Activated CD8-positive, alpha-beta T cell treated with anti-CD3 and anti-CD28 coated beads, Interleukin-2, amount 10 ng/mL, durations not matched to agents 7 days and 5 days (primary cell): ENCODE measurements around the gene MMP15. TPM values are rescaled to one million over a fixed set of nuclear protein-coding genes. Genes with fewer than 3 reads are reported as not detected.

Experiments
- ATAC-seq: fragments of 150-1000 bp; cut with Tn5 transposase; one replicate; pipeline ENCODE4 v1.10.0; 2021; ENCODE audit warnings: moderate library complexity
- CTCF ChIA-PET: fragments of 350-600 bp; sonication (Branson Sonifier 250); formaldehyde crosslinking; loops from one replicate; lab custom pipeline; 2021; ENCODE audit warnings: antibody characterized with exemption; lab: Charles Lee
- POLR2A ChIA-PET: fragments of 350-600 bp; sonication (Branson Sonifier 250); formaldehyde crosslinking; loops from one replicate; lab custom pipeline; 2021; ENCODE audit warnings: antibody characterized with exemption; lab: Charles Lee
- DNase-seq: peaks from one replicate; pipeline ENCODE4 v3.0.0-alpha.2; 2020
- H3K27ac Mint-ChIP-seq: one replicate; pipeline ENCODE4 v1.8.0; 2021; ENCODE audit warnings: mild to moderate bottlenecking, mixed read lengths
- H3K27me3 Mint-ChIP-seq: one replicate; pipeline ENCODE4 v1.8.0; 2021; ENCODE audit warnings: low read depth, mixed read lengths
- H3K36me3 Mint-ChIP-seq: one replicate; pipeline ENCODE4 v1.8.0; 2021; ENCODE audit warnings: low read depth, mixed read lengths
- H3K4me1 Mint-ChIP-seq: one replicate; pipeline ENCODE4 v1.8.0; 2021; ENCODE audit warnings: low read depth, mixed read lengths
- H3K4me3 Mint-ChIP-seq: one replicate; pipeline ENCODE4 v1.8.0; 2021; ENCODE audit warnings: mild to moderate bottlenecking, mixed read lengths
- H3K9me3 Mint-ChIP-seq: one replicate; pipeline ENCODE4 v1.8.0; 2022; ENCODE audit warnings: mixed read lengths; ENCODE audit not compliant: insufficient read depth
- total RNA-seq, 2 experiments: library from RNA; stranded (reverse); gene quantifications; one replicate each; pipeline ENCODE4 v1.2.3, GENCODE V29; 2021

MMP15 gene
- total RNA-seq, 2 experiments from 2014 or later = 0.50 to 0.61 TPM

GRCh38 chr16:57987441-57988177 lies 37.9 kb upstream of the MMP15 start:
- Mint-ChIP-seq H3K4me3 (no peak overlapping the region), H3K4me1 (peaks cover 11% of the 10 kb centered on the region), H3K27me3 (peaks cover 12% of the 10 kb centered on the region), H3K27ac (no peak overlapping the region), H3K36me3 (no peaks in the 10 kb centered on the region), H3K9me3 (no peaks in the 10 kb centered on the region)
- CTCF ChIA-PET = no interaction called here
- ATAC-seq (no peak), DNase-seq (no peak)
- POLR2A ChIA-PET = interaction anchor here (1.3 kb wide), 1 partner anchor 11 kb away, joined by 3 read pairs; no protein-coding TSS in a partner anchor

DNA sequence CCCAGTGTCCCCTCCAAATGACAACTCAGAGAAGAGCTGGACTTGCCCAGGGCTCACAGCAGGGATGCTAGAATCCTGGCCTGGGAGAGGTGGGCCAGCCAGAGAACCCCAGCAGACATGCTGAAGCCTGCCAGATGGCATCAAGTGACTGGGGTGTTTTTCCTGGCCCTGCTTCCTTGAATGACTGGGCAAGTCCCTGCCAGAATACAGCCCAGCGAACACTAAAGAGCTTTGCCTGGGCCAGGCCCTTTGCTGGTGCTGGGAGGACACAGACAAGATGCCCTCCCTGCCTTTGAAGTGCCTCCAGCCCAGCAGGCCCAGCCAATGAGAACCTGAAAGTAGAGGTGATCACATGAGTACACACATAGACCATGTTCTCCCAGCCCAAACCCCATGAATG lies 36.6 kb upstream of the MMP15 start:
- POLR2A ChIA-PET = interaction anchor here (2.0 kb wide), 1 partner anchor 12 kb away, joined by 8 read pairs; the partner anchor contains the start of genes USB1 and ZNF319
- peaks cover 12% of the 10 kb centered on the region for H3K27me3 Mint-ChIP-seq

GRCh38 chr16:57991551-57992059 lies 33.9 kb upstream of the MMP15 start:
- ChIA-PET CTCF (no interaction called here), POLR2A (no interaction called here)
- Mint-ChIP-seq H3K4me1 (peaks cover 21% of the 10 kb centered on the region), H3K27ac (no peak overlapping the region), H3K4me3 (no peak overlapping the region), H3K36me3 (peaks cover 19% of the 10 kb centered on the region), H3K27me3 (peaks cover 5% of the 10 kb centered on the region), H3K9me3 (no peaks in the 10 kb centered on the region)
- no peak for DNase-seq
- no peak for ATAC-seq

More for the DNA sequence above, 36.6 kb upstream of the MMP15 start:
- Mint-ChIP-seq H3K36me3 (no peaks in the 10 kb centered on the region), H3K27ac (no peak overlapping the region), H3K4me1 (peaks cover 11% of the 10 kb centered on the region), H3K4me3 (no peak overlapping the region), H3K9me3 (no peaks in the 10 kb centered on the region)
- CTCF ChIA-PET = interaction anchor here (1.5 kb wide), 1 partner anchor 11 kb away, joined by 5 read pairs; the partner anchor contains the start of gene ZNF319
- ATAC-seq (no peak), DNase-seq (no peak)

DNA sequence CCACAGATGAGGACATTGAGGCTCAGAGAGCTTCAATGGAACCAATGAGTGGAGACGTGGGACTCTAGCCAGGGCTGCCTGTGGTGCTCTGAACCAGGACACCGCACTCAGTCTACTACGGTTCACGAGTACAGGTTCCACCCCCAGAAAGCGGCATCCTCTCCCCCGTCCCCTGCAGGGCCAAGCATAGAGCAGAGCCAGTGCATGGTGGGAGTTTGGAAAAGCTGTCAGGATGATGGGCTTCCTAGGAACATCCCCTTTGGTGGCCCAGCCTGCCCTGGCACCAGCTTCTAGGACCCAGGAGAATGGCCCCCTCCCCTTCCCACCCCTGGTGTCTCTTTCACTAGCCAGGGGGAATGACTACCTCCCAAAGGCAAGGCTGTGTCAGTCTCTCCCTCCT lies 33.5 kb upstream of the MMP15 start:
- DNase-seq (no peak), ATAC-seq (no peak)
- ChIA-PET POLR2A (no interaction called here), CTCF (no interaction called here)
- no peak overlapping the region for H3K27ac Mint-ChIP-seq
- peaks cover under 1% of the 10 kb centered on the region for H3K27me3 Mint-ChIP-seq
- peaks cover 21% of the 10 kb centered on the region for H3K36me3 Mint-ChIP-seq
- H3K4me3 Mint-ChIP-seq = no peak overlapping the region
- H3K9me3 Mint-ChIP-seq = no peaks in the 10 kb centered on the region
- peaks cover 22% of the 10 kb centered on the region for H3K4me1 Mint-ChIP-seq

- Mint-ChIP-seq H3K4me1 (peaks cover 36% of the 10 kb centered on the region), H3K27me3 (no peaks in the 10 kb centered on the region), H3K36me3 (peaks cover 35% of the 10 kb centered on the region), H3K9me3 (no peaks in the 10 kb centered on the region), H3K27ac (no peak overlapping the region), H3K4me3 (no peak overlapping the region)
- CTCF ChIA-PET = no interaction called here
- DNase-seq = no peak
- POLR2A ChIA-PET = no interaction called here
- no peak for ATAC-seq
Observed at GRCh38 chr16:57993438-57993837, 32.1 kb upstream of the MMP15 start.

DNA sequence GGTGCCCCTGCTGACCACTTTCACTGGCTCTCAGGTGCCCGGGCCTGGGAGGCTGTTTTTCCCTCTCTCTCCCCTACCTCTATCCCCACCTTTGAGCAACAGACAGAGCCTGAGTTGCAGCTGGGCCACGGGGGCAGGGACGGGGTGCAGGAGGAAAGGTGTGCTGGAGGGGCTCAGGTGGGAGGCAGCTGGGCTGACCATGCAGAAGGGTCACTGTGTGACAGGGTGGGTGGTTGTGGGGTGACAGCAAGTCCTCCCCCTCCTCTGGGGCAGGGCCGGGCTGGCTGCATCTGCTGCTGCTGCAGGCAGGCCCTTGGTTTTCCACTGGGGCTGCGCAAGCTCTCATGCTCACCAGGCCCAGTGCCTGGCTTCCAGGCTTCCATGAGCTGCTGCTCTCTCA lies 31.7 kb upstream of the MMP15 start:
- H3K27me3 Mint-ChIP-seq = no peaks in the 10 kb centered on the region
- CTCF ChIA-PET = no interaction called here
- no peak for DNase-seq
- POLR2A ChIA-PET = no interaction called here
- peaks cover 35% of the 10 kb centered on the region for H3K36me3 Mint-ChIP-seq
- no peak overlapping the region for H3K27ac Mint-ChIP-seq
- peaks cover 41% of the 10 kb centered on the region for H3K4me1 Mint-ChIP-seq
- no peak overlapping the region for H3K4me3 Mint-ChIP-seq
- H3K9me3 Mint-ChIP-seq = no peaks in the 10 kb centered on the region
- no peak for ATAC-seq

GRCh38 chr16:57994361-57994760 lies 31.2 kb upstream of the MMP15 start:
- Mint-ChIP-seq H3K27me3 (no peaks in the 10 kb centered on the region), H3K4me1 (peaks cover 45% of the 10 kb centered on the region), H3K4me3 (peak overlapping the region; percentile 1), H3K27ac (peak overlapping the region; percentile 63), H3K9me3 (no peaks in the 10 kb centered on the region), H3K36me3 (peaks cover 35% of the 10 kb centered on the region)
- POLR2A ChIA-PET = no interaction called here
- DNase-seq = no peak
- ATAC-seq = no peak
- CTCF ChIA-PET = no interaction called here

DNA sequence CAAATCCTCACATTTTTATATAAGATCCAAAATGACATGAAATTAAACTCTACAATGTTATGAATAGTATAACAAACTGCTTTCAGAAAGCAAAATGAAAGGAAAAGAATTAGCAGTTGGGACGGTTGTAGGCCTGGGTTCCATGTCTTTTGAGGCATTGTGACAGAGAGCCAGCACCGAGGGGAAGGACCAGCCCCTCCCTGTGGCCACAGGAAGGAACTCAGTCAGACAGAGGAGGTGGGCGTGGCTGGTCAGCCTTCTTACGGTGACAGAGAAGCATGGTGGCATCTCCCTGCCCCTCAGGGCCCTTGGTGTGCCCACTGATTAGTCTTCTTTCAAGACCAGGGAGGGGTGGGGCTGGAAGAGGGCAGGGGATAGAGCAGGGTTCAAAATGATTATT lies 30.8 kb upstream of the MMP15 start:
- ChIA-PET CTCF (no interaction called here), POLR2A (no interaction called here)
- peaks cover 45% of the 10 kb centered on the region for H3K4me1 Mint-ChIP-seq
- H3K36me3 Mint-ChIP-seq = peaks cover 35% of the 10 kb centered on the region
- H3K4me3 Mint-ChIP-seq = peak overlapping the region; percentile 1
- no peaks in the 10 kb centered on the region for H3K27me3 Mint-ChIP-seq
- ATAC-seq (peak; percentile 21), DNase-seq (peak; percentile 74)
- H3K9me3 Mint-ChIP-seq = no peaks in the 10 kb centered on the region
- H3K27ac Mint-ChIP-seq = peak overlapping the region; percentile 63

GRCh38 chr16:57995721-57996405 lies 29.7 kb upstream of the MMP15 start:
- Mint-ChIP-seq H3K27ac (peak overlapping the region; percentile 46), H3K4me1 (peaks cover 45% of the 10 kb centered on the region), H3K36me3 (peaks cover 35% of the 10 kb centered on the region), H3K4me3 (no peak overlapping the region), H3K27me3 (no peaks in the 10 kb centered on the region), H3K9me3 (no peaks in the 10 kb centered on the region)
- ATAC-seq (no peak), DNase-seq (no peak)
- ChIA-PET POLR2A (no interaction called here), CTCF (no interaction called here)

DNA sequence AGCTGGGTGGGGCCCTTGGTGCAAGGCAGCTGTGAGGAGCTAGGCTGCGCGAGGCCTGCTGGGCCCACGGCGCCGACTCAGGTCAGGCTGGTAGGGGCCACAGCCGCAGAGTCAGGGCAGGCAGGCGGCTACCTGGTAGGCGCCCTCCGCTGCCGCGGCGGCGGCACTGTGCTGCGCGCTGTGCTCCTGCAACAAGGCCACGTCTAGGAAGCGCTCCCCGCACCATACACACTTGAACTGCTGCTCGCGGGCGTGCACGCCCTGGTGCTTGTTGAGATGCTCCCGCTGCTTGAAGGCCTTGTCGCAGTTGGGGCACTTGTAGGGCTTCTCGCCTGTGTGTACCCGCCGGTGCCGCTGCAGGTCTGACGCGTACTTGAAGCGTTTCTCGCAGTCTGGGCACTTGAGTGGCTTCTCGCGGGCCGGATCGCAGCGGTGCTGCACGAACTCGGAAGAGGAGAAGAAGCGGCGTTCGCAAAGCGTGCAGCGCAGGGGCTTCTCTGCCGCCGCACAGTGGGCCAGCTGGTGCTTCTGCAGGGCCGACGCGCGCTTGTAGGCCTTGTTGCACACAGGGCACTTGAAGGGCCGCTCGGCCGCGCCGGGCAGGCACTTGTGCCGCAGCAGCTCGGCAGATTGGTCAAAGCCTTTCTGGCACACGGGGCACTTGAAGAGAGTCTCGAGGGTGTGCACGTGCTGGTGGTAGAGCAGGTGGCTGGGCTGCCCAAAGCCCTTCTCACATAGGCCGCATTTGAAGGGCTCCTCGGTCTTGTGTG lies 29.0 kb upstream of the MMP15 start:
- POLR2A ChIA-PET = no interaction called here
- CTCF ChIA-PET = no interaction called here
- no peak for ATAC-seq
- DNase-seq = no peak
- no peak overlapping the region for H3K4me3 Mint-ChIP-seq
- peaks cover 35% of the 10 kb centered on the region for H3K36me3 Mint-ChIP-seq
- no peak overlapping the region for H3K27ac Mint-ChIP-seq
- H3K9me3 Mint-ChIP-seq = no peaks in the 10 kb centered on the region
- peaks cover 49% of the 10 kb centered on the region for H3K4me1 Mint-ChIP-seq
- H3K27me3 Mint-ChIP-seq = no peaks in the 10 kb centered on the region

DNA sequence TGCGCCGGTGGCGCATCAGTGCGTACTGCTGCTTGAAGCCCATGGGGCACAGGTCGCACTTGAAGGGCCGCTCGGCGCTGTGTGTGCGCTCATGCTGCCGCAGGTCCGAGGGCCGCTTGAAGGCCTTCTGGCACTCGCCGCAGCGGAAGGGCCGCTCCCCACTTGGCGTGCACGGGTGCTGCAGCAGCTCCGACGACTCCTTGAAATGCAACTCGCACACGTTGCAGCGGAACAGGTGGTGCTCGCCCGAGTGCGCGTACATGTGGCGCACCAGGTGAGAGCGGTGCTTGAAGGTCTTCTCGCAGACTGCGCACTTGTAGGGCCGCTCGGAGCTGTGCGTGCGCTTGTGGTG lies 28.4 kb upstream of the MMP15 start:
- H3K27ac Mint-ChIP-seq = no peak overlapping the region
- DNase-seq = no peak
- POLR2A ChIA-PET = no interaction called here
- H3K9me3 Mint-ChIP-seq = no peaks in the 10 kb centered on the region
- no peaks in the 10 kb centered on the region for H3K27me3 Mint-ChIP-seq
- CTCF ChIA-PET = interaction anchor here (3.3 kb wide), 1 partner anchor 91 kb away, joined by 18 read pairs; no protein-coding TSS in a partner anchor
- H3K36me3 Mint-ChIP-seq = peaks cover 37% of the 10 kb centered on the region
- no peak overlapping the region for H3K4me3 Mint-ChIP-seq
- peaks cover 54% of the 10 kb centered on the region for H3K4me1 Mint-ChIP-seq
- no peak for ATAC-seq
